ENCODE measurements around the gene PLSCR2. TPM values are rescaled to one million over a fixed set of nuclear protein-coding genes. Genes with fewer than 3 reads are reported as not detected.
A peak's percentile ranks its signal among the peaks of the same experiment; 100 is the strongest.

The PLSCR2 gene
- total RNA-seq: not detected

GRCh38 chr3:146469150-146470017, at the start of gene PLSCR2:
TSS of gene PLSCR2 (minus strand) at chr3:146469561. CDS start at chr3:146459904, 9,657 bp downstream.
- peak in 5 of 8 experiments; percentile 37 to 84 (median 54) for ATAC-seq (replicated peaks in 6 of 8)
- WGBS, 10 experiments: 31 to 100% (median 44%) methylated on average over 1 to 6 of the region's 51 CpGs; no CpG with 5 or more reads in 5 of the 10 experiments
- Histone ChIP-seq H3K4me3 (peak within 1 kb of the TSS in 1 of 5 donors; percentile 8), H3K27ac (no peak within 1 kb of the TSS), H3K4me1 (replicated peaks in 1 of 2) (no peaks in the 10 kb centered on the region)
- in situ Hi-C loops (cut with MboI; ENCODE audit: low pct_unique_long_range_greater_than_20kb in 2 of 9, low sequenced_read_pairs in 9 of 9, unreplicated experiment in 9 of 9): no loop called here

GRCh38 chr3:146517684-146518435, 48.5 kb upstream of the PLSCR2 start:
- no peak overlapping the region for H3K27ac ChIP-seq
- no peak overlapping the region for H3K4me3 ChIP-seq
- ATAC-seq (replicated peaks in 6 of 8): no peak
- 49 to 100% (median 87%) methylated on average over 1 to 4 of the region's 4 CpGs for WGBS, 10 experiments
- in situ Hi-C loops (cut with MboI; ENCODE audit: low pct_unique_long_range_greater_than_20kb in 2 of 9, low sequenced_read_pairs in 9 of 9, unreplicated experiment in 9 of 9): no loop called here
- H3K4me1 ChIP-seq (replicated peaks in 1 of 2): no peaks in the 10 kb centered on the region

GRCh38 chr3:146513386-146514051, 44.2 kb upstream of the PLSCR2 start:
- Histone ChIP-seq H3K27ac (no peak overlapping the region), H3K4me1 (replicated peaks in 1 of 2) (no peaks in the 10 kb centered on the region), H3K4me3 (no peak overlapping the region)
- in situ Hi-C loops (cut with MboI; ENCODE audit: low pct_unique_long_range_greater_than_20kb in 2 of 9, low sequenced_read_pairs in 9 of 9, unreplicated experiment in 9 of 9): no loop called here
- 44 to 100% (median 80%) methylated on average over 1 to 2 of the region's 2 CpGs; no CpG with 5 or more reads in 1 of the 10 experiments for WGBS, 10 experiments
- peak in 1 of 8 experiments; percentile 4 for ATAC-seq (replicated peaks in 6 of 8)

- ATAC-seq (replicated peaks in 6 of 8): no peak
- Histone ChIP-seq H3K27ac (no peak overlapping the region), H3K4me3 (no peak overlapping the region), H3K4me1 (replicated peaks in 1 of 2) (no peaks in the 10 kb centered on the region)
- in situ Hi-C loops (cut with MboI; ENCODE audit: low pct_unique_long_range_greater_than_20kb in 2 of 9, low sequenced_read_pairs in 9 of 9, unreplicated experiment in 9 of 9): no loop called here
- WGBS, 10 experiments: 20 to 100% (median 86%) methylated on average over 1 to 3 of the region's 3 CpGs; no CpG with 5 or more reads in 2 of the 10 experiments
Measured at GRCh38 chr3:146511402-146512134, 42.2 kb upstream of the PLSCR2 start.

GRCh38 chr3:146507331-146508120, 38.2 kb upstream of the PLSCR2 start:
- no peak for ATAC-seq (replicated peaks in 6 of 8)
- in situ Hi-C loops (cut with MboI; ENCODE audit: low pct_unique_long_range_greater_than_20kb in 2 of 9, low sequenced_read_pairs in 9 of 9, unreplicated experiment in 9 of 9): no loop called here
- peaks cover 0 to 2% of the 10 kb centered on the region in 2 donors for H3K4me1 ChIP-seq (replicated peaks in 1 of 2)
- WGBS, 10 experiments: 83 to 100% (median 100%) methylated on average over 1 of the region's 1 CpG; no CpG with 5 or more reads in 3 of the 10 experiments
- H3K27ac ChIP-seq: no peak overlapping the region
- H3K4me3 ChIP-seq: no peak overlapping the region

GRCh38 chr3:146505516-146505915, 36.2 kb upstream of the PLSCR2 start:
- in situ Hi-C loops (cut with MboI; ENCODE audit: low pct_unique_long_range_greater_than_20kb in 2 of 9, low sequenced_read_pairs in 9 of 9, unreplicated experiment in 9 of 9): no loop called here
- ATAC-seq (replicated peaks in 6 of 8): no peak
- H3K4me3 ChIP-seq: no peak overlapping the region
- peaks cover 0 to 2% of the 10 kb centered on the region in 2 donors for H3K4me1 ChIP-seq (replicated peaks in 1 of 2)
- 50 to 100% (median 100%) methylated on average over 1 of the region's 1 CpG; no CpG with 5 or more reads in 1 of the 10 experiments for WGBS, 10 experiments
- no peak overlapping the region for H3K27ac ChIP-seq

- Histone ChIP-seq H3K4me3 (no peak overlapping the region), H3K4me1 (replicated peaks in 1 of 2) (peaks cover 0 to 2% of the 10 kb centered on the region in 2 donors), H3K27ac (no peak overlapping the region)
- ATAC-seq (replicated peaks in 6 of 8): peak in 3 of 8 experiments; percentile 27 to 52 (median 28)
- in situ Hi-C loops (cut with MboI; ENCODE audit: low pct_unique_long_range_greater_than_20kb in 2 of 9, low sequenced_read_pairs in 9 of 9, unreplicated experiment in 9 of 9): no loop called here
- 17 to 88% (median 55%) methylated on average over 1 to 3 of the region's 3 CpGs for WGBS, 10 experiments
Measured at GRCh38 chr3:146504498-146505197, 35.3 kb upstream of the PLSCR2 start.

- Histone ChIP-seq H3K27ac (no peak overlapping the region), H3K4me3 (no peak overlapping the region), H3K4me1 (replicated peaks in 1 of 2) (peaks cover 0 to 2% of the 10 kb centered on the region in 2 donors)
- ATAC-seq (replicated peaks in 6 of 8): peak in 3 of 8 experiments; percentile 34 to 73 (median 63)
- in situ Hi-C loops (cut with MboI; ENCODE audit: low pct_unique_long_range_greater_than_20kb in 2 of 9, low sequenced_read_pairs in 9 of 9, unreplicated experiment in 9 of 9): no loop called here
- 34 to 100% (median 85%) methylated on average over 1 to 6 of the region's 12 CpGs for WGBS, 10 experiments
Measured at GRCh38 chr3:146503461-146504202, 34.3 kb upstream of the PLSCR2 start.

- 80 to 100% (median 97%) methylated on average over 1 of the region's 1 CpG; no CpG with 5 or more reads in 2 of the 10 experiments for WGBS, 10 experiments
- peaks cover 0 to 2% of the 10 kb centered on the region in 2 donors for H3K4me1 ChIP-seq (replicated peaks in 1 of 2)
- no peak overlapping the region for H3K27ac ChIP-seq
- no peak for ATAC-seq (replicated peaks in 6 of 8)
- no peak overlapping the region for H3K4me3 ChIP-seq
- in situ Hi-C loops (cut with MboI; ENCODE audit: low pct_unique_long_range_greater_than_20kb in 2 of 9, low sequenced_read_pairs in 9 of 9, unreplicated experiment in 9 of 9): no loop called here
Measured at GRCh38 chr3:146502887-146503460, 33.6 kb upstream of the PLSCR2 start.

- H3K27ac ChIP-seq: no peak overlapping the region
- peaks cover 0 to 2% of the 10 kb centered on the region in 2 donors for H3K4me1 ChIP-seq (replicated peaks in 1 of 2)
- no peak for ATAC-seq (replicated peaks in 6 of 8)
- no peak overlapping the region for H3K4me3 ChIP-seq
- in situ Hi-C loops (cut with MboI; ENCODE audit: low pct_unique_long_range_greater_than_20kb in 2 of 9, low sequenced_read_pairs in 9 of 9, unreplicated experiment in 9 of 9): no loop called here
Measured at GRCh38 chr3:146501752-146502151, 32.4 kb upstream of the PLSCR2 start.

GRCh38 chr3:146499701-146500100, 30.3 kb upstream of the PLSCR2 start:
- in situ Hi-C loops (cut with MboI; ENCODE audit: low pct_unique_long_range_greater_than_20kb in 2 of 9, low sequenced_read_pairs in 9 of 9, unreplicated experiment in 9 of 9): no loop called here
- no peak overlapping the region for H3K27ac ChIP-seq
- no peak for ATAC-seq (replicated peaks in 6 of 8)
- WGBS, 10 experiments: 33 to 86% (median 80%) methylated on average over 1 of the region's 1 CpG; no CpG with 5 or more reads in 4 of the 10 experiments
- no peak overlapping the region for H3K4me3 ChIP-seq
- H3K4me1 ChIP-seq (replicated peaks in 1 of 2): peaks cover 0 to under 1% of the 10 kb centered on the region in 2 donors

Measured in motor neuron (in vitro differentiated cells).